Measurements from ENCODE around the gene F5.

Gene F5

GRCh38 chr1:169586395-169587255 is at the start of gene F5:
Gene F5, minus strand, starts transcription at chr1:169586481. Its CDS starts 95 bp downstream, at chr1:169586386.
- peak; percentile 57 for DNase-seq

DNA sequence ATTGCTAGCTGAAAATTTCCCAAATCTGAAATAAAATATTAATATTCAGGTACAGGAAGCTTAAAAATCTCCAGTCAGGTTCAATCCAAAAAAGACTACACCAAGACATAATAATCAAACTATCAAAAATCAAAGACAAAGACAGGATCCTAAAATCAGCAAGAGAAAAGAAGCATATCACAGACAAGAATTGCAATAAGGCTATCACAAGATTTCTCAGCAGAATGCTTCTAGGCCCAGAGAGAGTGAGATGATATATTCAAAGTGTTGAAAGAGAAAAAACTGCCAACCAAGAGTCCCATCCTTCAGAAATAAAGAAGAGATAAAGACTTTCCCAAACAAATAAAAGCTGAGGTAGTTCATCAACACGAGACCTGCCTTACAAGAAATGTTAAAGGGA is 48.6 kb upstream of the F5 start:
- no peak for DNase-seq

- DNase-seq = no peak
Observed at GRCh38 chr1:169634145-169634544, 47.9 kb upstream of the F5 start.

- no peak for DNase-seq
Observed at GRCh38 chr1:169631249-169631648, 45.0 kb upstream of the F5 start.

- no peak for DNase-seq
Observed at GRCh38 chr1:169630006-169630405, 43.7 kb upstream of the F5 start, which contains the start of gene SELP. Gene SELP, minus strand, starts transcription at chr1:169630124. Its CDS starts 50 bp downstream, at chr1:169630074.

DNA sequence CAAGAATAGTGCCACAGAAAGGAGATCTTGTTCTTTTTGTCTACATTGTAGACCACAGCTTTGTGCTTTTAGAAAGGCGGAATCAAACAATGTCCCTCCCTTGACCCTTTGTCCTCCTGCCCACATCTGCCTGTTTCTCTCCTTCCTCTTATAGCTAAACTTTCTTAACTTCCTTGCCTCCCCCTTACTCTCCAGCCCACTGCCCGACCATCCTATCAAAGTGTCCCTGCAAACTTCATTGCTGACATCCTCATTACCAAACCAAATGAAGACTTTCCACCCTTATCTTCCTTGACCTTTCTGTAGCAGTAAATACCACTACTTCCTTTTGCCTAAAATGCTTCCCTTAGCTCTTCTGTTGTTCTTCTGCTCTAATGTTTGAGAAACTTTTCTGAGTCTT is 38.6 kb upstream of the F5 start:
- DNase-seq = no peak

DNA sequence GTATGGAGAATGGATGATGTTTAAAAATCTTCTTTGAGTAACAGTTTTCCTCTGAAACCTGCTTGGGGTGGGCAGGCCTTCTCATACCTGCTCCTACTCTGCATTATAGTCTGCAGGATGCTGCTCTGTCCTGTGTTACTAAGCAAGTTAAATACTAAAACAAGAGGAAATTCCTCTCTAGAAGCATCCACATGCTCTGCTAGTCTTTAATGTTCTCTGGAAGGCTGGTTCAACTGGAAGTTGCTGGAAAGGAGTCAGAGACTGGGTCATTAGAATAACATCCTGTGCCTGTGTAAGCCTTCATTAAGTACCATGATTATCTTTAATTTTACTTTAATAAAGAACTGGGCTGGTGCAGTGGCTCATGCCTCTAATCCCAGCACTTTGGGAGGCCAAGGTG is 37.8 kb upstream of the F5 start:
- DNase-seq = no peak

- DNase-seq = no peak
Observed at GRCh38 chr1:169623132-169623926, 37.0 kb upstream of the F5 start.

DNA sequence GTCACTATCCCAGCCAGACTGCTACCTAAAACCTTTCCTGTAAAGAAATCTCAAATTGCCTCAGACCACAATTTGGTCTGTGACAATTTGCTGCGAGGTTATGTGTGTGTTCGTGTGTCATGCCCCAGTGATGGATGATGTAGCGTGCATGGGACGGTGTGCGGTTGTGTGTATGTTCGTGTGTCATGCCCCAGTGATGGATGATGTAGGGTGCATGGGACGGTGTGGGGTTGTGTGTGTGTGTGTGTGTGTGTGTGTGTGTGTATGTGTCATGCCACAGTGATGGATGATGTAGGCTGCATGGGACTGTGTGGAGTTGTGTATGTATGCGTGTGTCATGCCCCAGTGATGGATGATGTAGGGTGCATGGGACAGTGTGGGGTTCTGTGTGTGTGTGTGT is 34.3 kb upstream of the F5 start:
- no peak for DNase-seq

- DNase-seq = no peak
Observed at GRCh38 chr1:169618367-169618766, 32.1 kb upstream of the F5 start.

- no peak for DNase-seq
Observed at GRCh38 chr1:169615803-169616202, 29.5 kb upstream of the F5 start.

DNA sequence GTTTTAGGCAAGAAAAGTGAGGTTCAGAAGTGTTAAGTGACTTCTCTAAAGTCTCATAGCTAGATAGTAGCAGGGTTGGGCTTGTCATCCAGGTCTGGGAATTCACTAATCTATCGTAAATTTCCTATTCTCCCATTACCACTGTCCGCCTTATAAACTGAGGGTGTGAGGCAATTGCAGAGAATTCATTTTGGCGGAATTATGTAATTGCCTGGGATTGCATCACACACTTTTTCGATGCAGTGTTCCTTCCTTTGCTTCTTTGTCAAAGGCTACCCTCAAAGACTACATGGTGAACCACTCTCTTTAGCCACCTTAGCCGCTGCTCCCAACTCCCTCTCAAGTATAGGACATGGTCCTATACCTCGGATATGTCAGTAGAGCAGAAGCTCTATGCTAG is 24.6 kb upstream of the F5 start:
- no peak for DNase-seq

DNA sequence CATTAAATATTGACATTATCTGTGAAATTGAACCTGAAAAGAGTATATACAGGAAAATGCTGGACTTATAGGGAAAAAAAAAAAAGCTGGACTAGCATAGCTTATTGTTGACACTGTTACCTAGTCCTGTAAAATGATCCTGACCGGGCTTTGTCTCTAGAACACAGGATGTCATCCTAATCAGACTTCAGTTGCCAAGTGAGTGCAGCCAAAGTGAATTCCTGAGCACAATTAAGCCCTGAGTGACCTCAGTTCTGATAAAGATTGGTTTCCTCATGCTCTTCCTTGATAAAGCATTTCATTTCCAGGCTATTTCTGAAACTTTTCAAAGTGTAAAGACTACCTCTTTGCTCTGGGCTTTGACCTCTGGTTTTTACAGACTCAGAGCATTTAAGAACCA is 23.8 kb upstream of the F5 start:
- no peak for DNase-seq

DNA sequence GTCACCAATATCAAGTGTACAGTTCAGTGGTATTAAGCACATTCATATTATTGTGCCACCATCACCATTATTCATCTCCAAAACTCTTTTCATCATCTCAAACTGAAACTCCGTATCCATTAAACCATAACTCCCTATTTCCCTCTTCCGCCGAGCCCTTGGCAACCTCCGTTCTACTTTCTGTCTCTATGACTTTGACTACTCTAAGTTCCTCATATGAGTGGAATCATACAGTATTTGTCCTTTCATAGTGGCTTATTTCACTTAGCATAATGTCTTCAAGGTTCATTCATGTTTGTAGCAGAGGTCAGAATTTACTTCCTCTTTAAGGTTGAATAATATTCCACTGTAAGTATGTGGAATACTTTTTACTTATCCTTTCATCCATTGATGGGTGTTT is 21.9 kb upstream of the F5 start:
- no peak for DNase-seq

DNA sequence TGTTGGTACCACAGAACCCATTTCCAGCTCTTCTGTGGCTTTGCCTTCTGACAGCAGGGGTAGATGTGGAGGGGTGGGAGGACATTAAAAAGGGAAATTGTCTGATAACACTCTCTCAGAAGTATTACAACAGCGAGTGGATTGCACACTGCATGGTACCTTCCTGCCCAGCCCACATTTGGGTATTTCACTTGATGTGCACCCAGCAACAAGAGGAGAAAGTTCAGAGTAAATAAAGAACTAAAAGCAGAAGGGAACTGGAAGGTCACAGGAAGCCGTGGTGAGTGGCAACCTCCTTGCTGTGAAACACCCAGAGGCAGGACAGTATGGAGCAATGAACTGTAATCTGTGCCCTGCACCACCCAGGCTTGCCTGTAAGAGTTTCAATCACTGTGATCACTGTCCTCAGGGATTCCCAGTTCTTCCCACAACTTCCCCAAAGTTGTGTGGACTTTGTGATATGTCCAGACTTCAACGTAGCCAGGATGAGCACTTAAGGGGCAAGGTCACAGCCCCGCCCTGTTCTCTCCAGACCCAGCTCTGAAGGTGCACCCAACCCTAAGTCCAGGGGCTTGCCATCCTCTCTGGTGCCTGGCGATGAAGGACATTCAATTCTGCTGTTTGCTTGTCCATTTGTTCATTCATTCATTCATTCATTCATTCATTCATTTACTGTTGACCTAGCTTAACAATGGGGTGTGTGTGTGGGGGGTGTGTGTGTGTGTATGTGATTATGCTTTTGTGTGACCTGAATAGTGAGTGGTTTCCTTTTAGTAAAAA is 18.7 kb upstream of the F5 start:
- DNase-seq = no peak

DNA sequence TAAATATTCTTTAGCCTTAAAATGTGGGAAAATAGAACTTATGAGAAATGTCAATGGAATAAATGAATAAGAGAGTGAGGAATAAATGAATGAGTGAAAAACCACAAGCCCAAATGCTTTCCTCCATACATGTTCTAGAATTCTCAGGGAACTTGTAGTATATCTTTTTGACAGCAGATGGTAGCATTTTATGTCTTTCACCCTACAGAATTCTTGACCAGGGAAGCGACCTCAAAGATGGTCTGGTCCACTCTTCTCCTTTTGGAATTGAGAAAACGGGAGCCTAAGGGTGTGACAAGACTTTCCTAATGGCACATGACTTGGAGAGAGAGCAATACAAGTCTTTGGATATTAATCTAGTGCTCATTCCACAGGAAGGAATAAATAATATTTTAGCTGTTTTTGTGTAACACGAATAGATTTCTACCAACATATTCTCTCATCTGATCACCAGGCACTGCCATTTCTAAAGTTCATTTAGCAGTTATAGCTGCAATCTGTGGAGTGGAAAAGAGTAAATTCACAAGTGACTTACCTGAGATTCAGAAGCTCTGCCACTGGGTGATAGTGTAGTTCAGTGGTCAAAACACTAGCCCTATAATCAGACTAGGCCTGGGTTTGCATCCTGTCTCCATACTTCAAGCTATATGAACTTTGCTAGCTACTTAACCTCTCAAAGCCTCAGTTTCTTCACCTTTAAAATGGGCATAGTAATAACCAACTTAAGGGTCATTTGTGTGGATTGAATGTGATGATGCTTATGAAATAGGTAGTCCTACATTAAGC is 15.0 kb upstream of the F5 start:
- no peak for DNase-seq

- DNase-seq = no peak
Observed at GRCh38 chr1:169595764-169596711, 9.8 kb upstream of the F5 start.

GRCh38 chr1:169594391-169594790 is 8.1 kb upstream of the F5 start:
- DNase-seq = no peak

GRCh38 chr1:169590932-169591331 is 4.7 kb upstream of the F5 start:
- DNase-seq = no peak

- DNase-seq = no peak
Observed at GRCh38 chr1:169588785-169589485, 2.7 kb upstream of the F5 start.

- DNase-seq = no peak
Observed at GRCh38 chr1:169588112-169588511, 1.8 kb upstream of the F5 start.

Measured in 8988T (cell line).